Mesodermal cell (in vitro differentiated cells): Measurements from ENCODE around the gene TRIP6.

Experiments used
- H3K27ac ChIP-seq: 2 replicates; pipeline ENCODE4 v1.7.0; 2013; ENCODE audit warnings: mild to moderate bottlenecking, low read depth, low read length, moderate library complexity; ENCODE audit not compliant: severe bottlenecking
- H3K36me3 ChIP-seq: 2 replicates; pipeline ENCODE4 v1.7.1; 2013; ENCODE audit warnings: mild to moderate bottlenecking, low read length, moderate library complexity; ENCODE audit not compliant: control insufficient read depth, insufficient read depth
- H3K4me1 ChIP-seq: one replicate; pipeline ENCODE4 v1.7.1; 2013; ENCODE audit warnings: mild to moderate bottlenecking, low read length; ENCODE audit not compliant: insufficient read depth, control insufficient read depth, poor library complexity, severe bottlenecking
- H3K4me3 ChIP-seq: 2 replicates; pipeline ENCODE4 v1.7.0; 2013; ENCODE audit warnings: low read length, control low read depth, mild to moderate bottlenecking; ENCODE audit not compliant: insufficient read depth, poor library complexity, severe bottlenecking; ENCODE audit errors: extremely low read depth
- H3K9me3 ChIP-seq: 2 replicates; pipeline ENCODE4 v1.7.1; 2013; ENCODE audit warnings: mild to moderate bottlenecking, low read length, moderate library complexity; ENCODE audit not compliant: control insufficient read depth
- WGBS, 2 experiments: methylation state at CpG; one replicate each; pipeline ENCODE4 v1.1.5; 2013; ENCODE audit warnings: missing lambda C conversion rate in 2 of 2; ENCODE audit not compliant: insufficient coverage in 2 of 2; 5-methylcytosine and 5-hydroxymethylcytosine counted together

TRIP6 gene

DNA sequence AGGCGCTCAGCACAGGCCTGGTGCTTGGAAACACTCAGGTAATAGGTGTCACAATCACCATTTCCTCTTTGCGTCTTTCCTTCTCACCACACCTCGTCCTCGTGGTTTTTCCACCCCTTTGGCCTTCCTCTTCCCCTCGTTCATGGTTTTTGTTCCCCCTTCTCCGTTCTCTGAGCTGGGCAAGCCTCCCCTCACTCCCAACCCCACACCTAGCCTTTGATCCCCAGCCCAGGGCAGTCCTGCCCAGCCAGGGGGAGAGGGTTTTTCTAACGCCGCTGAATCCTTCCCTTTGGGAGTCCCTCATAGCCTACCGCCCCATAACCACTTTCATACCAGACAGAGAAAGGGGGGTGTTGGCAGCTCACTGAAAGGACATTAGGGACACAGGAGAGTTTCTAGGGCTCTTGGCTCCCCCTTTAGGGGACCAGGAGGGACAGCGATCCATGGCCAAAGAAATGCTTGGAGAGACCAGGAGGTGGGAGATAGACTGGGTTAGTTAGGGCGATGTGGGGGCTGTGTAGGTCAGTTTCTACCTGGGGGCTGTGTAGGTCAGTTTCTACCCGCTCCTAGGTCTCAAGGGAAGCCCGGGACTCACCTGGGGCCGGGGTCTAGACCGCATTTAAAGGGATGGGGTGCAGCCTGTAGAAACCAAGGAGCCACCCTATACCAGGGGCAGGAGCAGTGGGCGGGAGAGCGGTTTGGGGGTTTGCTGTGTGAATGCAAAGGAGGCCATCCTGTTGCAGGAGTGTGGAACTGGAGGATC is 41.3 kb upstream of the TRIP6 start:
- H3K9me3 ChIP-seq: no peaks in the 10 kb centered on the region
- peaks cover 49% of the 10 kb centered on the region for H3K36me3 ChIP-seq
- H3K4me1 ChIP-seq: peaks cover 13% of the 10 kb centered on the region
- peak overlapping the region; percentile 96 for H3K4me3 ChIP-seq
- WGBS, 2 experiments: 4 to 6% methylated on average over 11 to 13 of the region's 17 CpGs
- no peak overlapping the region for H3K27ac ChIP-seq

DNA sequence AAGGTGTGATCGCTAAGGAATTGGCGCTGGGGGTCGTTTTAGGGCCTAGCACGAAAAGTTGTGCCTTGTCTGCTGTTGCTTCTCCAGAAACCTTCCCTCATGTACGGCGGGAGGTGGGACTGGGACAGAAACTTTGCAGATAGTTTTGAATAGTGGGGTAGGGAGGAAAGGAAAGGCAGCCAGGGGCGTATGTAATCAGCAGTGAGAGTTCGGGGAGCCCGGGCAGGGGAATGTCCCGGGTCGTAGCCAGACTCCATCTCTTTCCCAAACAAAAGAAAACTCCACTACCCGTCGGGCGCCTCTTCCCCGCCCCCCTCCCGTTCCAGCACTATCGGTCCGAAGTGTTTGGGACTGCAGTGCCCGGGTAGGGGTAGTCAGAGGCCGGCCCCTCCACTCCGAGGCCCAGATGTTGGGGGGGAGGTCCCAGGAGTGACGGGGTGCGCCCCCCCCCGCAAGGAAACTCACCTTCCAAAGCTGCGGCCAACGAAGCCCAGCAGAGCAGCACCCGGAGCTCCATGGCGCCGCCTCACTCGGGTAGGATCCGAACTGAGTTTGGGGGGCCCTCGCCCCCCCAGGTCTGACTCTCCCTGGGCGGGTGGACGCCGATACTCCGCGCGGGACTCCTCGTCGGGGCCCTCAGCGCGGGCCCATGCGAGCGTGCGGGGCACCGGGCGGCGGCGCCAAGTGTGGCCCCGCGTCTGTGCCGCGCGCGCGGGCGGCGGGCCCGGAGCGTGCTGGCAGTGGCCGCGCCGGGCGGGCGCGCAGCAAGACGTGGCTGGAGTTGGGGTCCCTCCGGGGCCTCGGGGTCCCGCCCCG is 40.5 kb upstream of the TRIP6 start:
- peaks cover 41% of the 10 kb centered on the region for H3K36me3 ChIP-seq
- no peaks in the 10 kb centered on the region for H3K9me3 ChIP-seq
- WGBS, 2 experiments: 0% methylated on average over 41 to 52 of the region's 71 CpGs
- H3K4me3 ChIP-seq: peak overlapping the region; percentile 96
- H3K27ac ChIP-seq: peak overlapping the region; percentile 91
- peaks cover 13% of the 10 kb centered on the region for H3K4me1 ChIP-seq

DNA sequence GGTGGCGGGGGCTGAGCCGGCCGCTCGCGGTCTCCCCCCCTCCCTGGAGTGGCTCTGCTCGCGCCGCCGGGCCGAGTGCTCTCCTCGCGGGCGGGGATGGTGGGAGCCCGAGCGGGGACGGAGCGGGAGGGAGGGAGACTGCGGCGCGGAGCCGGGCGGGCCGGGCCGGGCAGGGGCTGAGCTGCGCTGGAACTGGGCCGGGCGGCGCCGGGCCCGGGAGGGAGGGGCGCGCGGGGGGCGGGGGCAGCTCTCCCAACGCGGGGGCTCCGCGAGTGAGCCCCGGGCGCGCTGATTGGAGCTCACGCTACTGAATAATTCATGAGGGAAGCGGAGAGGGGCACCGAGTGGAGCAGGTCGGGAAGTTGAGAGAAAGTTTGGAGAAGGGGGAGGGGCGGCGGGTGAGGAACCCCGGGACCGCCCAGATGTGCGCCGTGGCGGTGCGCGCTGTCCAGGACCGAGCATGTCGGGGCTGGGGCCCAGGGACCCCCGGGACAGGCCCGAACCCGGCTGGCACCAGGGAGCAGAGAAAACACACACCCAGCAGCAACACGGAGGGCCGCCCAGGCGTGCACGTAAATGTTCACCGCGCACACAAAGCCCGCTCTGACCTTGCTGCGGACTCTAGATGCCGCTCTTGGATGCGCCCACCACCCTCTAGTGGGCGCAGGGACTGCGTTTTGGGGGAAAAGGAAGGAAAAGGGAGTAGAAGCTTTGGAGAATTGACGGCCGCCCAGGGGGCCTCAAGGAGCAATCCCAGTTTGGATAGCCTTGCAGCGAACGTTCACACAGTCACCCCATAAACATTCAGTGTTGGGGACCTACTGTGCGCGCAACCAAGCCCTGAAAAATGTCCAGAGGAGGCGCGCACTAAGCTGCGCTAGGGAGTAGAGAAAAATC is 39.6 kb upstream of the TRIP6 start, which contains the start of gene EPHB4:
Gene EPHB4, minus strand, starts transcription at position 194 of the 897 bp plus-strand sequence. CDS start 493 bp downstream, outside the sequence.
- no peaks in the 10 kb centered on the region for H3K9me3 ChIP-seq
- H3K36me3 ChIP-seq: peaks cover 33% of the 10 kb centered on the region
- peak within 1 kb of the TSS; percentile 91 for H3K27ac ChIP-seq
- peak within 1 kb of the TSS; percentile 96 for H3K4me3 ChIP-seq
- H3K4me1 ChIP-seq: peaks cover 13% of the 10 kb centered on the region
- WGBS, 2 experiments: 0% methylated on average over 44 to 71 of the region's 80 CpGs

DNA sequence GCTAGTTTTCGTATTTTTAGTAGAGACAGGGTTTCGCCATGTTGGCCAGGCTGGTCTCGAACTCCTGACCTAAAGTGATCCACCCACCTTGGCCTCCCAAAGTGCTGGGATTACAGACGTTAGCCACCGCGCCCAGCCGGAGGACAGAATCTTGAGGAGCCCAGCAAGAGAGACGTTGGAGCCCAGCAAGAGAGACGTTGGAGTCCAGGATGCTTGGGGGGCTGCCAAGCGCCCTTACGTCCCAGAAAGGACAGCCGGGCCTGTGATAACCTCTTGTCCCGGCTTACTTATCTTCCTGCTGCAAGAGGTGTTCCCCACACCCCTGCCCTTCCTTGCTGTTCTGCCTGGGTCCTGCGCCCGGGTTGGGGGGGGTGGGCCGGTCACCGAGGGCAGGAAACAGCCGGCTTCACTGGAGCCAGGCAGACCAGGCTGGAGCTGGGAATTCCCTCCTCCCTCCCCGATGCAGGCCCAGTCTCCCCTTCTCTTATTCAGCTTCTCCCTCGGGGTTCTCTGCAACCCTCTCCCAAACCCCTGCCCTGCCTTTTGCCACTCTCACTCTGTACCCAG is 38.0 kb upstream of the TRIP6 start:
- H3K36me3 ChIP-seq: peaks cover 16% of the 10 kb centered on the region
- H3K9me3 ChIP-seq: no peaks in the 10 kb centered on the region
- peaks cover 13% of the 10 kb centered on the region for H3K4me1 ChIP-seq
- H3K27ac ChIP-seq: peak overlapping the region; percentile 1
- 68 to 70% methylated on average over 16 to 19 of the region's 20 CpGs for WGBS, 2 experiments
- no peak overlapping the region for H3K4me3 ChIP-seq

DNA sequence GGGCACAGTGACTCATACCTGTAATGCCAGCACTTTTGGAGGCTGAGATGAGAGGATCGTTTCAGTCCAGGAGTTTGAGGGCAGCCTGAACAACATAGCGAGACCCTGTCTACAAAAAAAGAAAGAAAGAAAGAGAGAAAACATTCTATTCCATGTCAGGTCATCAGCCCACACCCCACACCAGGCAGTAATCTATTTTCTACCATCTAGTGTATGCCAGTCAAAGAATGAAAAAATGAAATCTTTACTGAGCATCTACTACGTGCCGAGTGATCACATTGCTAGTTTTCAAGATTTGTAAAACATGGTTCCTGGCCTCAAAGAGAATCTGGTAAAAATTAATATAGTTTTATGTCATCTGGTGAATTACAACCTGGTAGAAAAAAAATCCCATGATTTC is 36.8 kb upstream of the TRIP6 start:
- WGBS, 2 experiments: 90 to 100% methylated on average over 1 to 2 of the region's 4 CpGs
- H3K4me3 ChIP-seq: no peak overlapping the region
- peaks cover 8% of the 10 kb centered on the region for H3K36me3 ChIP-seq
- H3K27ac ChIP-seq: no peak overlapping the region
- no peaks in the 10 kb centered on the region for H3K9me3 ChIP-seq
- H3K4me1 ChIP-seq: peaks cover 10% of the 10 kb centered on the region

DNA sequence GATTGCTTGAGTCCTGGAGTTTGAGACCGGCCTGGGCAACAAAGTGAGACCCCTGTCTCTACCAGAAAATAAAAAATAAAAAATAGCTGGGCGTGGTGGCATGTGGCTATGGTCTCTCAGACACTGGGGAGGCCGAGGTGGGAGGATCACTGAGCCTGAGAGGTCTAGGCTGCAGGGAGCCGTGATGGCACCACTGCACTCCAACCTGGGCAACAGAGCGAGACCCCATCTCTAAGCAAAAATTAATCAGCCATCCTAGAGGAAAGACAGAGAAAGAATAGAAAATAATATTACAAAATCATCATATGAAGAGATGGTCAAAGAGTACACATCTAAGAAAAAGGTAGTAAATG is 34.9 kb upstream of the TRIP6 start:
- WGBS, 2 experiments: 80 to 100% methylated on average over 1 to 3 of the region's 5 CpGs
- Histone ChIP-seq H3K4me3 (no peak overlapping the region), H3K36me3 (no peaks in the 10 kb centered on the region), H3K4me1 (peaks cover 12% of the 10 kb centered on the region), H3K27ac (no peak overlapping the region), H3K9me3 (no peaks in the 10 kb centered on the region)

DNA sequence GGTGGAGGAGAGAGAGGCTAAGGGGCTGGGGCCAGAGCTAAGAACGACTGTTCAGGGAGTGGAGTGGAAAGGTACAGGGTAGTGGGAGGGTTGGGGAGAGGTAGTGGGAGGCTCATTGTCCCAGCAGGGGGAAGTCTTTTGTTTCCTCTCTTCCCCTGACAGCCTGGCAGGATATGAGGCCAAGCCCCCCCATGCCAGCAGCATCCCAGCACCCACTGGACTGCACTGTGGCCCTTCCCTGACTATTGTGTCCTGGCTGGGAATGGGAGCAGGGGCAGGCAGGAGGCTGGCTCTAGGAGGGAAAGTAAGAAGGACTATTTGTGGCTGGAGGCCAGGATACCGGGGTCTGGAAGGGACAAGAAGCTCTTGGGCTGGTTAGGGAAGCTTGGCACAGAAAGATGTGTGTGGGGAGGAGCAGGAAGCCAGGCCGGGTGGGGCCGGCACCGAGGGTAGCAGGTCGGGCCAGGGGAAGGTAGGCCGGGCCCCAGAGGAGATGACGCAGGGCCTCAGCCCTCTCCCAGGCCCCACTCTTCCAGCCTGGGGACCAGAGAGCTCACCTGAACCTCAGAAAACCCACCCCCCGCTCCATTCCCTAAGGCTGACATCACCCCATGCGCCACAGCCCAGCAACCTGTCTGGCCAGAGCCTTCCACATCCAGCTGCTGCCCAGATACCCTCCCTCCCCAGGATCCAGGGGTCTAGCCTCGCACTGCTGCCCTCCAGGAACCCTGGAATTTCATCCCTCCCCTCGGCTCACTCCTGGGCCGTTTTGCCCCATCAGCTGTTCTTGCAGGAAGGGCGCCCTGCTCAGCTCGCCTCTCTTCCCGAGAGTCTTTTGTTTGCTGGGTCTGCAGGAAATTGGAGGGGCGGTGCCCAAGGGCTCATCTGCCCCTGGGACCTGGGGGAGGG is 31.0 kb upstream of the TRIP6 start:
- 9 to 14% methylated on average over 10 to 11 of the region's 17 CpGs for WGBS, 2 experiments
- Histone ChIP-seq H3K27ac (peak overlapping the region; percentile 87), H3K4me3 (peak overlapping the region; percentile 16), H3K36me3 (no peaks in the 10 kb centered on the region), H3K9me3 (no peaks in the 10 kb centered on the region), H3K4me1 (peaks cover 12% of the 10 kb centered on the region)

DNA sequence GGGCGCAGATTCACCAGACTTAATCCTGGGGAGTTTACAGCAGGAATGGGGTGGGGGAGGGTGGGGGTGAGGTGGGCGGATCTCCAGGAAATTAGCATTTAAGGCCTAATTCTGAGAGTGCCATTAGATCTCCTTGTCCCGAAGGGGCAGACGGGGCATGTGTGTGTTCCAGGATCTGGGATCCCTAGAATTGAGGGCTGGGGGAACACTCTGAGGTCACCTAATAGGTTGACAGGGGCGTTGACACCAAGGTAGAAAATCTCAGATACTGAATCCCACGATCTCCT is 30.4 kb upstream of the TRIP6 start:
- WGBS, 2 experiments: 5 to 12% methylated on average over 2 of the region's 6 CpGs
- Histone ChIP-seq H3K4me3 (peak overlapping the region; percentile 27), H3K36me3 (no peaks in the 10 kb centered on the region), H3K9me3 (no peaks in the 10 kb centered on the region), H3K27ac (peak overlapping the region; percentile 87), H3K4me1 (peaks cover 12% of the 10 kb centered on the region)

DNA sequence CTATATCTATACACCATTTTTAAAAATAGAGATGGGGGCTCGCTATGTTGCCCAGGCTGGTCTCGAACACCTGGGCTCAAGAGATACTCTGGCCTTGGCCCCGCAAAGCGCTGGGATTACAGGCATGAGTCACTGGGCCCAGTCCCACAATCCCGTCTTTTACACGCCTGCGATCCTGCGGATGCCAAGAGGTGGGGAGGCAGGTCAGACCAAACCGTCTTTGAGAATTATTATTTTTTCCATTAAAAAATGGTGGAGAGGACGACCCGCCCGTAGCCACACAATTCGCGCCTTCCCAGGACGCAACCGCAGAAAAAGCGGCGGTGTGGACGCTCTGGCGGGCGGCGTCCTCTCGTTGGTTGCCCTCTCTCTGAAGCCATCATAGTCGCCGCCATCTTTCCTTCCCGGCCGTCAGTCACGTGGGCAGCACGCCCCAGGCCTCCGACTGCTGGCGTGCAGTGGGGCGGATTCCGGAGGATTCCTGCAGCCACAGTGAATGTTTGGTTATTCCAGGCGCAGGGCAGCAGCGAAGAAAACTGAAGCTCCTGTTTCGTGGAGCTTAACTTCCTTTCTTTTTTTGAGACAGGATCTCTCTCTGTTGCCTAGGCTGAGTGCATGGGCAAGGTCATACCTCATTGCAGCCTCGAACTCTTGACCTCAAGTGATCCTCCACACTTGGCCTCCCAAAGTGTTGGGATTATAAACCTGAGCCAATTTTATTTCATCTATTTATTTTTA is 29.9 kb upstream of the TRIP6 start:
- peak overlapping the region; percentile 87 for H3K27ac ChIP-seq
- WGBS, 2 experiments: 1 to 6% methylated on average over 34 to 37 of the region's 37 CpGs
- H3K4me1 ChIP-seq: peaks cover 12% of the 10 kb centered on the region
- no peaks in the 10 kb centered on the region for H3K9me3 ChIP-seq
- peak overlapping the region; percentile 27 for H3K4me3 ChIP-seq
- no peaks in the 10 kb centered on the region for H3K36me3 ChIP-seq
